Esophagus squamous epithelium (tissue), 4 donors: ENCODE results near the gene CEACAM20.

Source experiments
- POLR2A ChIP-seq, 4 donors: fragments of 450-650 bp; IDR thresholded peaks; one replicate each; pipeline ENCODE4 v1.6.1; 2017; ENCODE audit warnings: antibody characterized with exemption in 4 of 4, mild to moderate bottlenecking in 4 of 4, moderate library complexity in 3 of 4
- TF ChIP-seq, protein P1 (sequence below), 6 experiments: fragments of 450-650 bp in 4 of 6; fragments of 200-600 bp in 2 of 6; sonication (generic) in 2 of 6; IDR thresholded peaks; one replicate each; pipeline ENCODE4 v1.5.1; 2016 to 2019; ENCODE audit warnings: antibody characterized with exemption in 6 of 6, mild to moderate bottlenecking in 4 of 6, moderate library complexity in 4 of 6

DNA sequence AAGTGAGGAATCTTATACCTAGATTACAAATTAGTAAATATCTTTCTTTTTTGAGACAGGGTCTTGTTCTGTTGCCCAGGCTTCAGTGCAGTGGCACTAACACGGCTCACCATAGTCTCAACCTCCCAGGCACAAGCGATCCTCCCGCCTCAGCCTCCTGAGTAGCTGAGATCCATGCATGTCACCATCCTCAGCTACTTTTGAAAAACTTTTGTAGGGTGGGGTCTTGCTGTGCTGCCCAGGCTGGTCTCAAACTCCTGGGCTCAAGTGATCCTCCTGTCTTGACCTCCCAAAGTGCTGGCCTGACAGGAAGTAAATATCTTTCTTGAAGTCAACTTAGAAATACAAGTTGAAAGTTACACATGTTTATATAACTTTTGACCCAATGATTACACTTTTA, 20.0 kb upstream of the CEACAM20 start:
- TF ChIP-seq, protein P1, sequence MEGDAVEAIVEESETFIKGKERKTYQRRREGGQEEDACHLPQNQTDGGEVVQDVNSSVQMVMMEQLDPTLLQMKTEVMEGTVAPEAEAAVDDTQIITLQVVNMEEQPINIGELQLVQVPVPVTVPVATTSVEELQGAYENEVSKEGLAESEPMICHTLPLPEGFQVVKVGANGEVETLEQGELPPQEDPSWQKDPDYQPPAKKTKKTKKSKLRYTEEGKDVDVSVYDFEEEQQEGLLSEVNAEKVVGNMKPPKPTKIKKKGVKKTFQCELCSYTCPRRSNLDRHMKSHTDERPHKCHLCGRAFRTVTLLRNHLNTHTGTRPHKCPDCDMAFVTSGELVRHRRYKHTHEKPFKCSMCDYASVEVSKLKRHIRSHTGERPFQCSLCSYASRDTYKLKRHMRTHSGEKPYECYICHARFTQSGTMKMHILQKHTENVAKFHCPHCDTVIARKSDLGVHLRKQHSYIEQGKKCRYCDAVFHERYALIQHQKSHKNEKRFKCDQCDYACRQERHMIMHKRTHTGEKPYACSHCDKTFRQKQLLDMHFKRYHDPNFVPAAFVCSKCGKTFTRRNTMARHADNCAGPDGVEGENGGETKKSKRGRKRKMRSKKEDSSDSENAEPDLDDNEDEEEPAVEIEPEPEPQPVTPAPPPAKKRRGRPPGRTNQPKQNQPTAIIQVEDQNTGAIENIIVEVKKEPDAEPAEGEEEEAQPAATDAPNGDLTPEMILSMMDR (IDR thresholded peaks at IDR 0.05) = no peak
- no peak for TF ChIP-seq POLR2A (IDR thresholded peaks at IDR 0.05)
